ENCODE results near the gene PCK2.
A peak's percentile ranks its signal among the peaks of the same experiment; 100 is the strongest.

DNA sequence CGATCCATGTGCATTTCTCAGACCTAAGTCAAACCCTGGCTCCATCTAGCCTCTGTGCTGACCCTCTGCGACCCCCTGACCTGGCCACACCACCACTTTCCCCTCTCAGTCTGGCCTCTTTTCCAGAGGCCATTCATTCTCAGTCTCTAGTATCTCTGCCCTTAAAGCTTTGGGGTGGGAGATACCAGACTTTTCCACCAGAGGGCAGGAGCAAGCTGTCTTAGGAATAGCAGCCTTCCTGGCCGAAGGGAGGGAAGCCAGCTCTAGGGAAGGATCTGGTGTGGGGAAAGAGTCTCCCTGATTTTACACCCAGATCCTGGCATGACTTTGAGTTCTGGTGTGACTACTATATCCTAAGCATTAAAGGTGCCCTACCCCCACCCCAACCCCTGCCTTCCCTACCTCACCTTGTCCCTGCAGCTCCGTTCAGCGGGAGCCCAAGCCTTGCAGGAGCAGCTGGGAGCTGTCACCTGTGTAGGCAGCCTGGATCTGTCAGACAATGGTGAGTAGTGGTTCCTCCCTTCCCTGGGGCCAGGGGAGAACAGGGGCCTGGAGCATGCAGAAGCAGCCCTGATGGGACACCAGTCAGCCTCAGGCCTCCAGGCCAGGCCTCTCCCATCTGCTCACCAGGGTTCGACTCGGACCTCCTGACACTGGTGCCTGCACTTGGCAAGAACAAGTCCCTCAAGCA, 35.7 kb upstream of the PCK2 start:
- TF ChIP-seq, protein P1, sequence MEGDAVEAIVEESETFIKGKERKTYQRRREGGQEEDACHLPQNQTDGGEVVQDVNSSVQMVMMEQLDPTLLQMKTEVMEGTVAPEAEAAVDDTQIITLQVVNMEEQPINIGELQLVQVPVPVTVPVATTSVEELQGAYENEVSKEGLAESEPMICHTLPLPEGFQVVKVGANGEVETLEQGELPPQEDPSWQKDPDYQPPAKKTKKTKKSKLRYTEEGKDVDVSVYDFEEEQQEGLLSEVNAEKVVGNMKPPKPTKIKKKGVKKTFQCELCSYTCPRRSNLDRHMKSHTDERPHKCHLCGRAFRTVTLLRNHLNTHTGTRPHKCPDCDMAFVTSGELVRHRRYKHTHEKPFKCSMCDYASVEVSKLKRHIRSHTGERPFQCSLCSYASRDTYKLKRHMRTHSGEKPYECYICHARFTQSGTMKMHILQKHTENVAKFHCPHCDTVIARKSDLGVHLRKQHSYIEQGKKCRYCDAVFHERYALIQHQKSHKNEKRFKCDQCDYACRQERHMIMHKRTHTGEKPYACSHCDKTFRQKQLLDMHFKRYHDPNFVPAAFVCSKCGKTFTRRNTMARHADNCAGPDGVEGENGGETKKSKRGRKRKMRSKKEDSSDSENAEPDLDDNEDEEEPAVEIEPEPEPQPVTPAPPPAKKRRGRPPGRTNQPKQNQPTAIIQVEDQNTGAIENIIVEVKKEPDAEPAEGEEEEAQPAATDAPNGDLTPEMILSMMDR (IDR thresholded peaks at IDR 0.05) = peak; percentile 78
- TF ChIP-seq RARB (CRISPR knock-in tag; IDR thresholded peaks at IDR 0.05) (no peak), JUN (IDR thresholded peaks at IDR 0.05) (no peak), EP300 (IDR thresholded peaks at IDR 0.05) (no peak), RNF2 (IDR thresholded peaks at IDR 0.05; ENCODE audit: borderline replicate concordance, low read depth) (no peak), HOXA7 (CRISPR knock-in tag; IDR thresholded peaks at IDR 0.05) (no peak), POLR2A (IDR thresholded peaks at IDR 0.05; ENCODE audit: low read length) (no peak), USF2 (IDR thresholded peaks at IDR 0.05) (no peak), CBX2 (IDR thresholded peaks at IDR 0.05; ENCODE audit: borderline replicate concordance, low read depth) (no peak), ZFP36 (IDR thresholded peaks at IDR 0.05; ENCODE audit: borderline replicate concordance, partially characterized antibody) (no peak), RCOR1 (IDR thresholded peaks at IDR 0.05; ENCODE audit: low read depth, low read length) (no peak)
- TF ChIP-seq, protein P2, sequence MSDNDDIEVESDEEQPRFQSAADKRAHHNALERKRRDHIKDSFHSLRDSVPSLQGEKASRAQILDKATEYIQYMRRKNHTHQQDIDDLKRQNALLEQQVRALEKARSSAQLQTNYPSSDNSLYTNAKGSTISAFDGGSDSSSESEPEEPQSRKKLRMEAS (IDR thresholded peaks at IDR 0.05) = no peak

Data from A549 (cell line).